CD4-positive, alpha-beta T cell treated with Interleukin-15 for 4 hours (primary cell): Measurements from ENCODE around the gene ATXN2.
A peak's percentile ranks its signal among the peaks of the same experiment; 100 is the strongest.

Source experiments
- DNase-seq: peaks from one replicate; pipeline ENCODE4 v3.0.0-alpha.2; 2020; ENCODE audit warnings: low spot score

The ATXN2 gene

GRCh38 chr12:111448846-111449790 is 150.0 kb downstream of the ATXN2 start:
- no peak for DNase-seq

DNA sequence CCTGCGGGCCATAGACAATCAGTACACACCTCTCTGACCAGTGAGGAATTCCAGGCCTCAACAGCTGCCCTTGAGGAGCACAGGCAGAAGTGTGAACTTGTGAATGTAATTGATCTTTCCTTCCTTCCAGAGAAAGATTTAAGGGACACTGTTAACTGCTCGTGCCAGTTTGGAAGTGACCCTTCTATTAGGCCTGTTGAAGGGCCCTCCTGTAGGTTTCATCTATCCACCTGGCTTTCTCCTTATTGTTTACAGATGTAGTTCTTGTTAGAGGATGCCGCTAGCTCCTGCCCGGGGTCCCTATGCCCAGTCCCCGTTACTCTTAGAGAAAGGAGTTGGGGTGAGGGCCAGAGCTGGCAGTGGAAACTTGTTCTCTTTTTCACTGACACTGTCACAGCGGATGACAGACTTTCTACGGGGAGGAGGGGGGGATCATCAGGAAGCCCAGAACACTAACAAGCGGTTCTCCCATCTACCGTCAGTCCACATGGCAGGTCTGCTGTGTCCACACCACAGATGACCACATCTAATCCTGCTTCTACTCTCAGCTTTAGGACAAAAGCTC is 150.8 kb downstream of the ATXN2 start:
- DNase-seq: no peak

GRCh38 chr12:111447571-111448265 is 151.4 kb downstream of the ATXN2 start:
- no peak for DNase-seq

DNA sequence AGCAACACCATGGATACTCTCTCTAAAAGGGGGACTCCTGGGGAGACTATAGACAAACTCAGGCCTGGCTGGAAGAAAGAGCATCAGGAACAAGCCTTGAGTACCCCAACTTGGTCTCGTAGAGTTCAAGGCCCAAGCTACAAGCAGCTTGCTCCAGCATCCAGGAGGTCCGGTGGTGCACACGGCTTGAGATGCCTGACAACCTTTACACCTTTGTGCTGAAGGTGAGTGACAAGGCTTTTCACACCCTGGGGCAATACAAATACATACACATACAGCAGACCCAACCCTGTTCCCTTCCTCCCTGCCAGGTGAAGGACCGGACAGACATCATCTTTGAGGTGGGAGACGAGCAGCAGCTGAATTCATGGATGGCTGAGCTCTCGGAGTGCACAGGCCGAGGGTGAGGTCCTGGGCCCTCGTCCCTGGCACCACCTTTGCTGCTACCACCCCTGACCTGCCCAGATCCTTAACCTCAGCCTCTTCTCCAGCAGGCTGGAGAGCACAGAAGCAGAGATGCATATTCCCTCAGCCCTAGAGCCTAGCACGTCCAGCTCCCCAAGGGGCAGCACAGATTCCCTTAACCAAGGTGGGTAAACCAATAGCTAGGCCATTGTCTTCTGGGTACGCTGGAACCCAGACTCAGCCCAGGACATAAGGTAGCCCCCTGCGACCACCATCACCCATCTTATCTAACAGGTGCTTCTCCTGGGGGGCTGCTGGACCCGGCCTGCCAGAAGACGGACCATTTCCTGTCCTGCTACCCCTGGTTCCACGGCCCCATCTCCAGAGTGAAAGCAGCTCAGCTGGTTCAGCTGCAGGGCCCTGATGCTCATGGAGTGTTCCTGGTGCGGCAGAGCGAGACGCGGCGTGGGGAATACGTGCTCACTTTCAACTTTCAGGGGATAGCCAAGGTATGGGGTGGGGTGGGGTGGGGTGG is 152.2 kb downstream of the ATXN2 start:
- DNase-seq: no peak

GRCh38 chr12:111445726-111446581 is 153.2 kb downstream of the ATXN2 start:
- DNase-seq: no peak

- DNase-seq: peak; percentile 83
Measured at GRCh38 chr12:111444925-111445725, 154.0 kb downstream of the ATXN2 start.

DNA sequence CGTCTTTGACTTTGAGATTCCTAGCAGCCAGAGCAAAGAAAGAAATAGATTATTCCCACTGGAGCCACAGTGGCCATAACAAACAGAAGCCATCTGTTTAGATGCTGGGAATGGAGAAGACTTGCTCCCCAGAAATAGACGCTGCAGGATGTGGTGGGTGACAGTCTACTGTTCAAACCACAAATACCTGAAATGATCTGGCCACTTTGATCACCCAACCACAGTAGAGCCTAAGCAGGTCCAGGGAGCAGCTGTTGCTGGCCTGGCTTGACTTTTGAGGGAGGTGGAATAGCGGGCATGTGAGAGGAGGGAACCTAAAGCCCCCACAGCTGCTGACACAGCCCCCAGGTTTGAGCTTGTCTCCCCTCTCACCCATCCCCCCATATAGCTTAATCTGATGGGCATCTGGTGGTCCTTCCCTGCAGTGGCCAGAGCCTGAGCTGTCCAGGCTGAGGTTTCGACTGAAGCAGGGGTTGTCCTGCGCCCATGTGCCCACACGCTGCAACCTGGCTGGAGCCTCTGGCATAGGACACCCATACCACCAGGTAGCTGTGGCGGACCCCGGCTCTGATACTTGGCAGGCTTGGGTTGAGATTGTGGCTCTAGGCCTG is 154.7 kb downstream of the ATXN2 start:
- DNase-seq: no peak

GRCh38 chr12:111443586-111443985 is 155.5 kb downstream of the ATXN2 start:
- peak; percentile 45 for DNase-seq

DNA sequence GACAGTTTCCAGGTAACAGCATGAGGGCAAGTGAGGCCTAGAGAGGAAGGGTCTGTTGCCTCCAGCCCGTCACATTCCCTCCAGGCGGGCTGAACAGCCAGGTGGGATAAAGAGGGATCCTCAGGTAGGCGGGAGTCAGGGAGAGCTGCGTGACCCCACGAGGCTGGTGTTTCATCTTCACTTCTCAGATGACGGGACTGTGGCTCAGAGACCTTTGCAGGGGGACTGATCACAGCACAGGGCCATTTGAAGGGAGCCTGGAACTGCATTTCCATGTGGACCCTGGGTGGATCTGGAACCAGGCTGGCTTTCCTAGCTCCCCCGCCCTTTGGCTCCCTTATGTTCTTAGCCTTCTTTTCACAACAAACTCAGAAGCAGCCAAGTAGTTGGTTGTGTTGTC is 156.0 kb downstream of the ATXN2 start:
- no peak for DNase-seq

- DNase-seq: no peak
Measured at GRCh38 chr12:111442301-111443045, 156.6 kb downstream of the ATXN2 start.

- DNase-seq: no peak
Measured at GRCh38 chr12:111441107-111441928, 157.8 kb downstream of the ATXN2 start.

- DNase-seq: no peak
Measured at GRCh38 chr12:111440631-111441030, 158.5 kb downstream of the ATXN2 start.

DNA sequence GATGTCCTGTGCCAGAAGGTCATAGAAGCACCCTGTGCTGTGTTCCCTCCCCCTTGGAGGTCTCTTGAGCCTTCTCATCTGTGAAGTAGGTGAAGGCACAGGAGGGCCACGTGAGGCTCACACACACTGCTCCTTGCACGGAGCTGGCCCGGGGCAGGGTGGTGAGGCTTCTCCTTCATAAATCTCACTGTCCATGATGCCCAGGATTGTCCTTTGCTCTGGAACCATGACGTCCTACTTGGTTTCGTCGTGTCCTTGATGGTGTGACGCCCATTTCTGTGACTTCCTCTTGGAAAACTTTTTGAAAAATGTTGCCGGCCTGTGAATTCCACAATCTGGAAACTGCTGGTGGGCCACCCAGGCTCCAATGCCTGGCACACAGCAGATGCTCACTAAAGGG is 159.0 kb downstream of the ATXN2 start:
- no peak for DNase-seq

- DNase-seq: no peak
Measured at GRCh38 chr12:111439657-111440151, 159.4 kb downstream of the ATXN2 start.

- DNase-seq: peak; percentile 46
Measured at GRCh38 chr12:111438481-111438880, 160.6 kb downstream of the ATXN2 start.

- peak; percentile 20 for DNase-seq
Measured at GRCh38 chr12:111437816-111438454, 161.2 kb downstream of the ATXN2 start.

DNA sequence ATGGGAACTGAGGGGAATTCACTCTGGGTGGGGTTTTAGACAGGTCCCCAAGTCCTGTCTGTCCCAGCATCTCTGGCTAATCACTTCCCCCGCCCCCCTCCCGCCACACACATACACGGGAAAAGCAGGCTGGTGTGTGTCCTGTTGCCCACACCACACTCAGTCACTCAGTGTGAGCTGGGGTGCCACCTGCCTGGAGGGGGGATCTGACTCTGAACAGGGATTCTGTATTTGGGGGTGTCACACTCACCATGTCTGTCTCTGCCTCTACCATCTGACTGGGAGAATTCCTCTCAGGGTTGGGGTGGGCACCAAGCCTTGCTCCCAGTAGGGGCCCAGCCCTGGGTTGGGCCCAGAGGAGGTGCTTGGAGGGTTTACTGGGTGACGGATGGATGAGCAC is 162.3 kb downstream of the ATXN2 start:
- DNase-seq: no peak
